22Rv1 (cell line): Measurements from ENCODE around the gene ARL13B.

Experiments
- ZFX ChIP-seq: fragments of 450-650 bp; IDR thresholded peaks from 2 replicates; pipeline ENCODE4 v1.6.1; 2017; ENCODE audit warnings: antibody characterized with exemption, borderline replicate concordance
- TF ChIP-seq, protein P1 (sequence below): fragments of 450-650 bp; IDR thresholded peaks from 2 replicates; pipeline ENCODE4 v1.5.1; 2017; ENCODE audit warnings: mild to moderate bottlenecking

DNA sequence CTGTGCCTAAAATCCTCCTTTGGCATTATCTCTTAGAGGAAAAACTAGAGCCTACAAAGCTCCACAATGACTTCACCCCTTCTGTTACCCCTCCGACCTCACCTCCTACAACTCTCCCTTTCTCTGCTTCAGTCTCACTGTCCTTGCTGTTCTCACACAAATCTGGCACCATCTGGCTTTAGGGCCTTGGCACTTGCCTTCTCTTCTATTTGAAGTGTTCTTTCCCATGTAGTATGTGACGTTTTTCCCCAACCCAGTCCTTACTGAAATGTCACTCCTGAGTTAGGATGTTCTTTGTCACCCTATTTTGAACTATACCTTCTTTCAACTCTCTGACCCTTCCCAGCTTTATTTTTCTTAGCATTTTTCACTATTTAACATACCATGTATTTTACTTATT, 39.7 kb downstream of the ARL13B start:
- TF ChIP-seq, protein P1, sequence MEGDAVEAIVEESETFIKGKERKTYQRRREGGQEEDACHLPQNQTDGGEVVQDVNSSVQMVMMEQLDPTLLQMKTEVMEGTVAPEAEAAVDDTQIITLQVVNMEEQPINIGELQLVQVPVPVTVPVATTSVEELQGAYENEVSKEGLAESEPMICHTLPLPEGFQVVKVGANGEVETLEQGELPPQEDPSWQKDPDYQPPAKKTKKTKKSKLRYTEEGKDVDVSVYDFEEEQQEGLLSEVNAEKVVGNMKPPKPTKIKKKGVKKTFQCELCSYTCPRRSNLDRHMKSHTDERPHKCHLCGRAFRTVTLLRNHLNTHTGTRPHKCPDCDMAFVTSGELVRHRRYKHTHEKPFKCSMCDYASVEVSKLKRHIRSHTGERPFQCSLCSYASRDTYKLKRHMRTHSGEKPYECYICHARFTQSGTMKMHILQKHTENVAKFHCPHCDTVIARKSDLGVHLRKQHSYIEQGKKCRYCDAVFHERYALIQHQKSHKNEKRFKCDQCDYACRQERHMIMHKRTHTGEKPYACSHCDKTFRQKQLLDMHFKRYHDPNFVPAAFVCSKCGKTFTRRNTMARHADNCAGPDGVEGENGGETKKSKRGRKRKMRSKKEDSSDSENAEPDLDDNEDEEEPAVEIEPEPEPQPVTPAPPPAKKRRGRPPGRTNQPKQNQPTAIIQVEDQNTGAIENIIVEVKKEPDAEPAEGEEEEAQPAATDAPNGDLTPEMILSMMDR: no peak
- TF ChIP-seq ZFX: no peak
